ENCODE data around the gene ACADM.
"Not testable (repeated sequence)": the region's sequence is repeated elsewhere in the genome, so short reads cannot be mapped to it uniquely, and the experiment has no call there.

DNA sequence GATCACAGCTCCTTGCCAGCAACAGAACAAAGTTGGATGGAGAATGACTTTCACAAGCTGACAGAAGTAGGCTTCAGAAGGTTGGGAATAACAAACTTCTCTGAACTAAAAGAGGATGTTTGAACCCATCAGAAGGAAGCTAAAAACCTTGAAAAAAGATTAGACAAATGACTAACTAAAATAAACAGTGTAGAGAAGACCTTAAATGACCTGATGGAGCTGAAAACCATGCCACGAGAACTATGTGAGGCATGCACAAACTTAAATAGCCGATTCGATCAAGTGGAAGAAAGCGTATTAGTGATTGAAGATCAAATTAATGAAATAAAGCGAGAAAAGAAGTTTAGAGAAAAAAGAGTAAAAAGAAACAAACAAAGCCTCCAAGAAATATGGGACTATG lies 54.2 kb downstream of the ACADM start:
- TF ChIP-seq, protein P1, sequence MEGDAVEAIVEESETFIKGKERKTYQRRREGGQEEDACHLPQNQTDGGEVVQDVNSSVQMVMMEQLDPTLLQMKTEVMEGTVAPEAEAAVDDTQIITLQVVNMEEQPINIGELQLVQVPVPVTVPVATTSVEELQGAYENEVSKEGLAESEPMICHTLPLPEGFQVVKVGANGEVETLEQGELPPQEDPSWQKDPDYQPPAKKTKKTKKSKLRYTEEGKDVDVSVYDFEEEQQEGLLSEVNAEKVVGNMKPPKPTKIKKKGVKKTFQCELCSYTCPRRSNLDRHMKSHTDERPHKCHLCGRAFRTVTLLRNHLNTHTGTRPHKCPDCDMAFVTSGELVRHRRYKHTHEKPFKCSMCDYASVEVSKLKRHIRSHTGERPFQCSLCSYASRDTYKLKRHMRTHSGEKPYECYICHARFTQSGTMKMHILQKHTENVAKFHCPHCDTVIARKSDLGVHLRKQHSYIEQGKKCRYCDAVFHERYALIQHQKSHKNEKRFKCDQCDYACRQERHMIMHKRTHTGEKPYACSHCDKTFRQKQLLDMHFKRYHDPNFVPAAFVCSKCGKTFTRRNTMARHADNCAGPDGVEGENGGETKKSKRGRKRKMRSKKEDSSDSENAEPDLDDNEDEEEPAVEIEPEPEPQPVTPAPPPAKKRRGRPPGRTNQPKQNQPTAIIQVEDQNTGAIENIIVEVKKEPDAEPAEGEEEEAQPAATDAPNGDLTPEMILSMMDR (IDR thresholded peaks at IDR 0.05), result not testable (repeated sequence)
- TF ChIP-seq POLR2A, EP300, POLR2AphosphoS5 (IDR thresholded peaks at IDR 0.05): not testable (repeated sequence)
